GM12891 (cell line): ENCODE measurements around the gene C1orf35.

ENCODE experiments used
- POLR2A ChIP-seq: IDR thresholded peaks from 2 replicates; pipeline ENCODE4 v1.6.1; 2011; ENCODE audit warnings: low read depth, low read length, control low read depth
- POLR2AphosphoS5 ChIP-seq: IDR thresholded peaks from 2 replicates; pipeline ENCODE4 v1.6.1; 2011; ENCODE audit warnings: low read depth, low read length, control low read depth

DNA sequence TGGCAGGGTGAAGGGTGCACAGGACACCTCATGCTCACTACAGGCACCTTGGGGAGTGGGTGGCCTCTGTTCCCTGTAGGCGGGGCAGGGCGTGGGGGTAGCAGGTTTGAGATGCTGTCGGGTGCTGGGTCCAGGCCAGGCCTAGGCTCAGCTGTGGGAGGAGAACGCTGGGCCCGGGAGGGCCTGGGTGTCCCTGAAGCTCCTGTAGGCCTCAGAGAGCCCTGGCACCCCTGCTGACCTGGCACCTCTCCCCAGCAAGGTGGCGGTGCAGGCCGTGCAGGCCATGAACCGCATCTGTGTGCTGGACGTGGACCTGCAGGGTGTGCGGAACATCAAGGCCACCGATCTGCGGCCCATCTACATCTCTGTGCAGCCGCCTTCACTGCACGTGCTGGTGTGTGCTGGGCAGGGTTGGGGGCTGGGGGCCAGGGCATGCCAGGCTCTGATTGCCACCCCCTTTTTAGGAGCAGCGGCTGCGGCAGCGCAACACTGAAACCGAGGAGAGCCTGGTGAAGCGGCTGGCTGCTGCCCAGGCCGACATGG lies 44.1 kb upstream of the C1orf35 start:
- no peak for TF ChIP-seq POLR2AphosphoS5
- no peak for TF ChIP-seq POLR2A
